HepG2 (cell line): Measurements from ENCODE around the gene KIF2C. TPM values are rescaled to one million over a fixed set of nuclear protein-coding genes. Genes with fewer than 3 reads are reported as not detected.
A peak's percentile ranks its signal among the peaks of the same experiment; 100 is the strongest.

Source experiments
- AHDC1 ChIP-seq: sonication (generic); formaldehyde crosslinking; IDR thresholded peaks from 2 replicates; pipeline ENCODE4 v1.5.1; 2020; ENCODE audit warnings: mild to moderate bottlenecking, missing genetic modification reagents, borderline replicate concordance
- HCFC1 ChIP-seq: fragments of 150-350 bp; IDR thresholded peaks from 2 replicates; pipeline ENCODE4 v1.6.1; 2014; ENCODE audit warnings: low read depth, low read length
- KDM2A ChIP-seq: sonication (generic); formaldehyde crosslinking; IDR thresholded peaks from 2 replicates; pipeline ENCODE4 v1.4.0; 2020; ENCODE audit warnings: low read depth, missing genetic modification reagents, borderline replicate concordance
- MIXL1 ChIP-seq: IDR thresholded peaks from 2 replicates; pipeline ENCODE4 v1.6.1; 2016
- PAWR ChIP-seq: sonication (generic); formaldehyde crosslinking; IDR thresholded peaks from 2 replicates; pipeline ENCODE4 v1.4.0; 2020; ENCODE audit warnings: missing genetic modification reagents, mild to moderate bottlenecking, borderline replicate concordance
- SIN3A ChIP-seq: IDR thresholded peaks from 2 replicates; pipeline ENCODE4 v1.6.1; 2011; ENCODE audit warnings: low read depth, mild to moderate bottlenecking, control low read depth, low read length, borderline replicate concordance
- TEAD2 ChIP-seq: sonication (generic); formaldehyde crosslinking; IDR thresholded peaks from 2 replicates; pipeline ENCODE4 v1.9.0; 2021; ENCODE audit warnings: missing genetic modification reagents
- TFDP2 ChIP-seq: sonication (generic); formaldehyde crosslinking; IDR thresholded peaks from 2 replicates; pipeline ENCODE4 v1.4.0; 2020; ENCODE audit warnings: missing genetic modification reagents
- ZFP90 ChIP-seq: sonication (generic); formaldehyde crosslinking; IDR thresholded peaks from 2 replicates; pipeline ENCODE4 v1.8.0; 2022; ENCODE audit warnings: missing genetic modification reagents, mild to moderate bottlenecking, inconsistent platforms, borderline replicate concordance
- ZMAT5 ChIP-seq: sonication (generic); formaldehyde crosslinking; IDR thresholded peaks from 2 replicates; pipeline ENCODE4 v1.5.0; 2020; ENCODE audit warnings: mild to moderate bottlenecking, low read depth, missing genetic modification reagents, borderline replicate concordance
- ZNF33B ChIP-seq: sonication (generic); formaldehyde crosslinking; IDR thresholded peaks from 2 replicates; pipeline ENCODE4 v1.5.1; 2020; ENCODE audit warnings: mild to moderate bottlenecking, missing genetic modification reagents
- ZNF562 ChIP-seq: sonication (generic); formaldehyde crosslinking; IDR thresholded peaks from 2 replicates; pipeline ENCODE4 v1.8.0; 2022; ENCODE audit warnings: missing genetic modification reagents, borderline replicate concordance
- ZNF770 ChIP-seq: sonication (generic); formaldehyde crosslinking; IDR thresholded peaks from 2 replicates; pipeline ENCODE4 v1.5.0; 2020; ENCODE audit warnings: mild to moderate bottlenecking, missing genetic modification reagents
- ZNF776 ChIP-seq: sonication (generic); formaldehyde crosslinking; IDR thresholded peaks from 2 replicates; pipeline ENCODE4 v1.4.0; 2020; ENCODE audit warnings: mild to moderate bottlenecking, missing genetic modification reagents
- polyA plus RNA-seq, 8 experiments: library from polyadenylated mRNA; depleted of rRNA in 3 of 8; stranded (reverse) in 7 of 8; unstranded in 1 of 8; fragments of >200 nt; fragmentation: Illumina TruSeq in 4 of 8; extraction: Trizol in 4 of 8; gene quantifications; 2 replicates each; pipeline versions ENCODE4 v1.2.1 to v1.2.3, GENCODE V29; 2011 to 2016; ENCODE audit warnings: low read depth in 4 of 8, missing spikeins in 1 of 8, mixed read lengths in 1 of 8; ENCODE audit not compliant: insufficient read depth in 1 of 8
- total RNA-seq, 5 experiments: library from RNA; depleted of rRNA; stranded (reverse); fragments of >200 nt; fragmentation: Illumina TruSeq; extraction: Trizol; gene quantifications; 2 replicates each; pipeline ENCODE4 v1.2.3, GENCODE V29; 2016; ENCODE audit warnings: low read depth in 1 of 5
- TF ChIP-seq, protein P1 (sequence below): IDR thresholded peaks from 2 replicates; pipeline ENCODE4 v1.6.1; 2012; ENCODE audit warnings: low read length, improper control_type of control experiment

KIF2C gene
- total and polyA plus RNA-seq, 2 of the 13 experiments (the other 11 are each of a cell fraction or from before 2014, with no cell fraction given), result 29.7 to 53.7 TPM

DNA sequence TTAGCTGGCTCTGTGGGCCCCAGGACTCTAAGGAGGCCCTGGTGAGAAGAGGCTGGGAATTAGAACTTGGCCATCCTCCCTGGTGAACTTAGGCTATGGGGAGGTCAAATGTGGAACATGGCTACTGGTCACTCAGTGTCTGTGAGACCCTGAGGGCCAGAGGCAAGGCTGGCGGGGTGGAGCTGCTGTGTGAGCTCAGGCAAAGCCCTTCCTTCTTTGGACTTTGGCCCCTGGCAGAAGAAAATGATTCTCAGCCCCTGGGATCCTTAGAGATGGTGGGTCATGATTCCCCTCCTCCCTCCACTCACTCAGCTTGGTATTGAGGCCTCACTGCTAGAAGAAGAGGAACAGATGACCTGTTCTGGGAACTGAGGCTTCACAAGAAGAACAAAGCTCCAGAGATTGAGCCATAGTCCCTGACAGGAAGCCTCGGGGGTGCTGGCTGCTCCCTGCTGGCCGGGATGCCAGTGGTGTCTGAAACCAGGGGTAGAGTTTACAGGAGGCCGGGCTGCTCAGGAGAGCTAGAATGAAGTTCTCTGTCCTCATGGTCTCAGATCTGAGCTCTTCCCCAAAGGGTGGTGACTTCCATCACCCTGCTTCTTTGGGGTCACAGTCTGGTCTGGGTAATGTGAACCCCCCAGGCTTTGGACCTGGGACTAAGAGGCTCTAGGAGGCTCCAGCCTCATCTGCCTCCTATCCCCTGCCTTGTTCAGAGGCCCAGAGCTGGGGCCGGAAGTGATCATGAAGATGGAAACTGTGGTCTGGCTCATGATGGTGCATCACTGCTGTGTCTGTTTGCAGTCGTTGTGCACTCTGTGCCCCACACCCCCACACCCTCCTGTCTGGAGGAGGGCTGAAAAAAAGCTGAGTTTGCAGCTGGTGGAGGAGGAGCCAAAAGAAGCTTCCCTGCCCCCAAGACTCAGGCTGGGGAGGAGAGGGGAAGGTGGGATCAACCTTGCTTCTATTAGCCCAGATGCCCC lies 69.6 kb downstream of the KIF2C start (continued):
- no peak for TF ChIP-seq TFDP2 (CRISPR knock-in tag)
- TF ChIP-seq ZNF776 (CRISPR knock-in tag), result no peak
- no peak for TF ChIP-seq SIN3A
- TF ChIP-seq ZNF33B, result no peak
- no peak for TF ChIP-seq TEAD2 (CRISPR knock-in tag)
- TF ChIP-seq, protein P1, sequence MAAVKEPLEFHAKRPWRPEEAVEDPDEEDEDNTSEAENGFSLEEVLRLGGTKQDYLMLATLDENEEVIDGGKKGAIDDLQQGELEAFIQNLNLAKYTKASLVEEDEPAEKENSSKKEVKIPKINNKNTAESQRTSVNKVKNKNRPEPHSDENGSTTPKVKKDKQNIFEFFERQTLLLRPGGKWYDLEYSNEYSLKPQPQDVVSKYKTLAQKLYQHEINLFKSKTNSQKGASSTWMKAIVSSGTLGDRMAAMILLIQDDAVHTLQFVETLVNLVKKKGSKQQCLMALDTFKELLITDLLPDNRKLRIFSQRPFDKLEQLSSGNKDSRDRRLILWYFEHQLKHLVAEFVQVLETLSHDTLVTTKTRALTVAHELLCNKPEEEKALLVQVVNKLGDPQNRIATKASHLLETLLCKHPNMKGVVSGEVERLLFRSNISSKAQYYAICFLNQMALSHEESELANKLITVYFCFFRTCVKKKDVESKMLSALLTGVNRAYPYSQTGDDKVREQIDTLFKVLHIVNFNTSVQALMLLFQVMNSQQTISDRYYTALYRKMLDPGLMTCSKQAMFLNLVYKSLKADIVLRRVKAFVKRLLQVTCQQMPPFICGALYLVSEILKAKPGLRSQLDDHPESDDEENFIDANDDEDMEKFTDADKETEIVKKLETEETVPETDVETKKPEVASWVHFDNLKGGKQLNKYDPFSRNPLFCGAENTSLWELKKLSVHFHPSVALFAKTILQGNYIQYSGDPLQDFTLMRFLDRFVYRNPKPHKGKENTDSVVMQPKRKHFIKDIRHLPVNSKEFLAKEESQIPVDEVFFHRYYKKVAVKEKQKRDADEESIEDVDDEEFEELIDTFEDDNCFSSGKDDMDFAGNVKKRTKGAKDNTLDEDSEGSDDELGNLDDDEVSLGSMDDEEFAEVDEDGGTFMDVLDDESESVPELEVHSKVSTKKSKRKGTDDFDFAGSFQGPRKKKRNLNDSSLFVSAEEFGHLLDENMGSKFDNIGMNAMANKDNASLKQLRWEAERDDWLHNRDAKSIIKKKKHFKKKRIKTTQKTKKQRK, result no peak
- TF ChIP-seq MIXL1 (CRISPR knock-in tag), result no peak
- TF ChIP-seq PAWR (CRISPR knock-in tag), result no peak
- no peak for TF ChIP-seq ZMAT5 (CRISPR knock-in tag)
- TF ChIP-seq KDM2A (CRISPR knock-in tag), result no peak
- TF ChIP-seq ZNF562, result no peak
- no peak for TF ChIP-seq HCFC1
- peak; percentile 92 for TF ChIP-seq ZNF770 (CRISPR knock-in tag)
- 0 out of 2 replicates have a peak, but pooled peaks have one; percentile 59 for TF ChIP-seq ZFP90 (CRISPR knock-in tag)
- no peak for TF ChIP-seq AHDC1
